K562 (cell line): ENCODE results near the gene TARS3. TPM values are rescaled to one million over a fixed set of nuclear protein-coding genes. Genes with fewer than 3 reads are reported as not detected.

Experiments
- ATAC-seq: fragments of 200-7000 bp; cut with Tn5 transposase; 3 replicates; pipeline ENCODE4 v1.9.1; 2020; ENCODE audit warnings: moderate library complexity
- BruUV-seq: library from RNA; stranded (reverse); fragments of 400-500 nt; replicated peaks from 2 replicates; lab custom pipeline; 2021; lab: Mats Ljungman, UMichigan
- CTCF ChIA-PET: fragments of 300-600 bp; formaldehyde crosslinking; extraction: SDS; loops from one replicate; lab custom pipeline; 2021; ENCODE audit warnings: low intra/inter-chr PET ratio; lab: Yijun Ruan, JAX
- POLR2A ChIA-PET: fragments of 300-600, 350-650 bp; sonication (Branson Sonifier 250); formaldehyde crosslinking; extraction: SDS; loops from one replicate; lab custom pipeline; 2021; ENCODE audit warnings: antibody characterized with exemption, inconsistent platforms; lab: Yijun Ruan, JAX
- DNase-seq, 4 experiments: peaks; one replicate each; pipeline versions ENCODE4 v3.0.0 to v3.0.0-alpha.2; 2011 to 2018; ENCODE audit warnings: low spot score in 3 of 4, mixed read lengths in 3 of 4; ENCODE audit errors: extremely low read depth in 1 of 4
- FAIRE-seq: peaks from 2 replicates; lab custom pipeline; 2011; peaks lifted over from hg19 to GRCh38; lab: Jason Lieb, UNC
- H2AFZ ChIP-seq: 2 replicates; pipeline ENCODE4 v1.6.0; 2011; ENCODE audit warnings: low read depth, low read length, control low read depth, inconsistent platforms
- H3K27ac ChIP-seq: fragments of 200-600 bp; 3 replicates; pipeline ENCODE4 v1.8.0; 2011; ENCODE audit warnings: low read depth, mild to moderate bottlenecking, control low read depth, inconsistent platforms, low read length, moderate library complexity, mixed read lengths; ENCODE audit errors: extremely low read depth
- H3K27me3 ChIP-seq, 2 experiments: fragments of 300-600 bp in 1 of 2; 2 replicates in 1 of 2; 3 replicates in 1 of 2; pipeline versions ENCODE4 v1.6.0 to v1.8.0; 2011; ENCODE audit warnings: inconsistent platforms in 2 of 2, low read length in 2 of 2, mild to moderate bottlenecking in 1 of 2, mixed read lengths in 1 of 2, moderate library complexity in 1 of 2; ENCODE audit not compliant: control insufficient read depth in 2 of 2, insufficient read depth in 2 of 2
- H3K36me3 ChIP-seq: fragments of 300-600 bp; 3 replicates; pipeline ENCODE4 v1.8.0; 2011; ENCODE audit warnings: mild to moderate bottlenecking, low read length, inconsistent platforms; ENCODE audit not compliant: control insufficient read depth, insufficient read depth
- H3K4me1 ChIP-seq, 2 experiments: fragments of 200-600 bp in 1 of 2; replicated peaks in 1 of 2; 2 replicates in 1 of 2; 3 replicates in 1 of 2; pipeline versions ENCODE4 v1.5.1 to v1.8.0; 2011; ENCODE audit warnings: inconsistent platforms in 2 of 2, low read length in 2 of 2, mild to moderate bottlenecking in 1 of 2, mixed read lengths in 1 of 2, moderate library complexity in 1 of 2; ENCODE audit not compliant: control insufficient read depth in 2 of 2, insufficient read depth in 2 of 2
- H3K4me2 ChIP-seq: 2 replicates; pipeline ENCODE4 v1.6.1; 2011; ENCODE audit warnings: low read length, control low read depth, inconsistent platforms, mixed read lengths; ENCODE audit not compliant: insufficient read depth
- H3K4me3 ChIP-seq: fragments of 200-600 bp; sonication (generic), shearing (Covaris generic); 2 replicates; pipeline ENCODE4 v1.5.1; 2016; ENCODE audit warnings: control low read depth, inconsistent platforms
- H3K79me2 ChIP-seq: fragments of 200-600 bp; 3 replicates; pipeline ENCODE4 v1.8.0; 2011; ENCODE audit warnings: low read length, inconsistent platforms; ENCODE audit not compliant: control insufficient read depth, insufficient read depth
- H3K9ac ChIP-seq, 2 experiments: 2 replicates each; pipeline versions ENCODE4 v1.6.0 to v1.6.1; 2011; ENCODE audit warnings: low read depth in 2 of 2, low read length in 2 of 2, control low read depth in 1 of 2, inconsistent platforms in 1 of 2, mild to moderate bottlenecking in 1 of 2, mixed read lengths in 1 of 2; ENCODE audit not compliant: insufficient read depth in 1 of 2
- H3K9me1 ChIP-seq: one replicate; pipeline ENCODE4 v1.6.0; 2011; ENCODE audit warnings: inconsistent platforms, mild to moderate bottlenecking, low read length, moderate library complexity; ENCODE audit not compliant: control insufficient read depth, insufficient read depth
- H3K9me3 ChIP-seq: replicated peaks from 2 replicates; pipeline ENCODE4 v1.5.1; 2011; ENCODE audit warnings: low read depth, low read length, inconsistent platforms; ENCODE audit not compliant: control insufficient read depth, insufficient read depth
- H4K20me1 ChIP-seq: replicated peaks from 2 replicates; pipeline ENCODE4 v1.6.1; 2011; ENCODE audit warnings: low read length, inconsistent platforms, mixed read lengths; ENCODE audit not compliant: control insufficient read depth, insufficient read depth
- DMBX1 ChIP-seq: fragments of 250-450 bp; sonication (Bioruptor Pico); IDR thresholded peaks from 2 replicates; pipeline ENCODE4 v1.8.0; 2022; ENCODE audit warnings: inconsistent platforms, mild to moderate bottlenecking, moderate library complexity, borderline replicate concordance
- KDM1A ChIP-seq, 2 experiments: fragments of 450-650 bp; IDR thresholded peaks; 2 replicates each; pipeline ENCODE4 v1.6.1; 2016; ENCODE audit warnings: mild to moderate bottlenecking in 2 of 2
- KLF13 ChIP-seq: fragments of 450-650 bp; IDR thresholded peaks from 2 replicates; pipeline ENCODE4 v1.6.1; 2016; ENCODE audit warnings: missing genetic modification characterization, low read depth, mild to moderate bottlenecking, missing compliant biosample characterization, moderate library complexity, borderline replicate concordance
- MCM2 ChIP-seq: fragments of 450-650 bp; IDR thresholded peaks from 2 replicates; pipeline ENCODE4 v1.6.1; 2017; ENCODE audit warnings: low read depth, mild to moderate bottlenecking
- RAD51 ChIP-seq: fragments of 450-650 bp; IDR thresholded peaks from 2 replicates; pipeline ENCODE4 v1.7.1; 2016; ENCODE audit warnings: low read depth, mild to moderate bottlenecking, borderline replicate concordance
- SMAD1 ChIP-seq: fragments of 150-350 bp; IDR thresholded peaks from 2 replicates; pipeline ENCODE4 v1.6.1; 2014; ENCODE audit warnings: low read length, low read depth; ENCODE audit not compliant: partially characterized antibody
- WGBS: fragments of 100-300 bp; shearing (Covaris generic); methylation state at CpG from one replicate; pipeline ENCODE4 v1.1.6; 2016; ENCODE audit warnings: low coverage, mixed read lengths; ENCODE audit not compliant: insufficient coverage; ENCODE audit errors: missing lambda C conversion rate; 5-methylcytosine and 5-hydroxymethylcytosine counted together
- in situ Hi-C: fragments of 300-500 bp; cut with MboI; formaldehyde crosslinking; loops from 4 replicates; pipeline ENCODE4 v1.15.0; 2018; ENCODE audit warnings: inconsistent platforms, mixed read lengths
- intact Hi-C: fragments of 100-400 bp; cut with micrococcal nuclease; formaldehyde crosslinking; loops from 2 replicates; pipeline ENCODE4 v1.14.2; 2022
- polyA plus RNA-seq, 8 experiments: library from polyadenylated mRNA; depleted of rRNA in 4 of 8; stranded (reverse) in 5 of 8; unstranded in 3 of 8; fragments of >200 nt; fragmentation: Nextera tagmentation in 2 of 8; fragmentation: Illumina TruSeq in 1 of 8; extraction: Ambion mirVana in 2 of 8; extraction: Trizol in 1 of 8; gene quantifications; 2 replicates each; pipeline versions ENCODE4 v1.2.1 to v1.2.3, GENCODE V29; 2011 to 2014; ENCODE audit warnings: inconsistent platforms in 1 of 8, missing spikeins in 1 of 8
- total RNA-seq, 7 experiments: library from RNA; depleted of rRNA in 6 of 7; stranded (reverse); fragments of >200 nt in 6 of 7; fragmentation: Illumina TruSeq in 2 of 7; extraction: Trizol in 2 of 7; gene quantifications; 2 replicates each; pipeline versions ENCODE4 v1.2.1 to v1.2.3, GENCODE V29; 2011 to 2021; ENCODE audit warnings: low replicate concordance in 1 of 7
- TF ChIP-seq, protein P1 (sequence below), 2 experiments: fragments of 450-650 bp; IDR thresholded peaks; 2 replicates each; pipeline ENCODE4 v1.6.1; 2016; ENCODE audit warnings: mild to moderate bottlenecking in 2 of 2, borderline replicate concordance in 1 of 2, low read depth in 1 of 2, moderate library complexity in 1 of 2

TARS3 gene
- total and polyA plus RNA-seq, 9 of the 15 experiments (the other 6 are each of a cell fraction or from before 2014, with no cell fraction given): 2.1 to 14.7 (median 9.8) TPM

GRCh38 chr15:101652786-101653430, 71.4 kb downstream of the TARS3 start:
- no peaks in the 10 kb centered on the region for H3K27me3 ChIP-seq
- ATAC-seq: peak; percentile 52
- ChIA-PET POLR2A (interaction anchor here (0.7 to 1.4 kb wide), 3 partner anchors 11 to 363 kb away, joined by 3 to 6 read pairs (median 3); no protein-coding TSS in a partner anchor), CTCF (interaction anchor here (0.6 to 0.8 kb wide), 2 partner anchors 47 to 352 kb away, joined by 3 to 4 read pairs; no protein-coding TSS in a partner anchor)
- H3K9me3 ChIP-seq: no peaks in the 10 kb centered on the region
- BruUV-seq: TSS peak; percentile 98
- intact Hi-C loops (loop anchor here (5.0 kb wide), 1 partner anchor 119 kb away; no protein-coding TSS in a partner anchor), in situ Hi-C loops (loop anchor here (5.0 kb wide), 1 partner anchor 361 kb away; no protein-coding TSS in a partner anchor)
- peak overlapping the region; percentile 96 for H2AFZ ChIP-seq
- H3K9me1 ChIP-seq: no peaks in the 10 kb centered on the region
- H3K27ac ChIP-seq: peak overlapping the region; percentile 90
- 8% methylated on average over 42 of the region's 42 CpGs for WGBS
- peak overlapping the region; percentile 86 for H3K4me2 ChIP-seq
- no peaks in the 10 kb centered on the region for H4K20me1 ChIP-seq
- FAIRE-seq: peak; percentile 37
- H3K9ac ChIP-seq: peak overlapping the region; percentile 83 to 97
- peaks cover 57% of the 10 kb centered on the region for H3K79me2 ChIP-seq
- H3K4me1 ChIP-seq: peaks cover 14 to 18% of the 10 kb centered on the region in 2 experiments
- H3K4me3 ChIP-seq: peak overlapping the region; percentile 81
- DNase-seq: peak; percentile 40 to 56 (median 52)
- peaks cover 40% of the 10 kb centered on the region for H3K36me3 ChIP-seq
- TF ChIP-seq, protein P1, sequence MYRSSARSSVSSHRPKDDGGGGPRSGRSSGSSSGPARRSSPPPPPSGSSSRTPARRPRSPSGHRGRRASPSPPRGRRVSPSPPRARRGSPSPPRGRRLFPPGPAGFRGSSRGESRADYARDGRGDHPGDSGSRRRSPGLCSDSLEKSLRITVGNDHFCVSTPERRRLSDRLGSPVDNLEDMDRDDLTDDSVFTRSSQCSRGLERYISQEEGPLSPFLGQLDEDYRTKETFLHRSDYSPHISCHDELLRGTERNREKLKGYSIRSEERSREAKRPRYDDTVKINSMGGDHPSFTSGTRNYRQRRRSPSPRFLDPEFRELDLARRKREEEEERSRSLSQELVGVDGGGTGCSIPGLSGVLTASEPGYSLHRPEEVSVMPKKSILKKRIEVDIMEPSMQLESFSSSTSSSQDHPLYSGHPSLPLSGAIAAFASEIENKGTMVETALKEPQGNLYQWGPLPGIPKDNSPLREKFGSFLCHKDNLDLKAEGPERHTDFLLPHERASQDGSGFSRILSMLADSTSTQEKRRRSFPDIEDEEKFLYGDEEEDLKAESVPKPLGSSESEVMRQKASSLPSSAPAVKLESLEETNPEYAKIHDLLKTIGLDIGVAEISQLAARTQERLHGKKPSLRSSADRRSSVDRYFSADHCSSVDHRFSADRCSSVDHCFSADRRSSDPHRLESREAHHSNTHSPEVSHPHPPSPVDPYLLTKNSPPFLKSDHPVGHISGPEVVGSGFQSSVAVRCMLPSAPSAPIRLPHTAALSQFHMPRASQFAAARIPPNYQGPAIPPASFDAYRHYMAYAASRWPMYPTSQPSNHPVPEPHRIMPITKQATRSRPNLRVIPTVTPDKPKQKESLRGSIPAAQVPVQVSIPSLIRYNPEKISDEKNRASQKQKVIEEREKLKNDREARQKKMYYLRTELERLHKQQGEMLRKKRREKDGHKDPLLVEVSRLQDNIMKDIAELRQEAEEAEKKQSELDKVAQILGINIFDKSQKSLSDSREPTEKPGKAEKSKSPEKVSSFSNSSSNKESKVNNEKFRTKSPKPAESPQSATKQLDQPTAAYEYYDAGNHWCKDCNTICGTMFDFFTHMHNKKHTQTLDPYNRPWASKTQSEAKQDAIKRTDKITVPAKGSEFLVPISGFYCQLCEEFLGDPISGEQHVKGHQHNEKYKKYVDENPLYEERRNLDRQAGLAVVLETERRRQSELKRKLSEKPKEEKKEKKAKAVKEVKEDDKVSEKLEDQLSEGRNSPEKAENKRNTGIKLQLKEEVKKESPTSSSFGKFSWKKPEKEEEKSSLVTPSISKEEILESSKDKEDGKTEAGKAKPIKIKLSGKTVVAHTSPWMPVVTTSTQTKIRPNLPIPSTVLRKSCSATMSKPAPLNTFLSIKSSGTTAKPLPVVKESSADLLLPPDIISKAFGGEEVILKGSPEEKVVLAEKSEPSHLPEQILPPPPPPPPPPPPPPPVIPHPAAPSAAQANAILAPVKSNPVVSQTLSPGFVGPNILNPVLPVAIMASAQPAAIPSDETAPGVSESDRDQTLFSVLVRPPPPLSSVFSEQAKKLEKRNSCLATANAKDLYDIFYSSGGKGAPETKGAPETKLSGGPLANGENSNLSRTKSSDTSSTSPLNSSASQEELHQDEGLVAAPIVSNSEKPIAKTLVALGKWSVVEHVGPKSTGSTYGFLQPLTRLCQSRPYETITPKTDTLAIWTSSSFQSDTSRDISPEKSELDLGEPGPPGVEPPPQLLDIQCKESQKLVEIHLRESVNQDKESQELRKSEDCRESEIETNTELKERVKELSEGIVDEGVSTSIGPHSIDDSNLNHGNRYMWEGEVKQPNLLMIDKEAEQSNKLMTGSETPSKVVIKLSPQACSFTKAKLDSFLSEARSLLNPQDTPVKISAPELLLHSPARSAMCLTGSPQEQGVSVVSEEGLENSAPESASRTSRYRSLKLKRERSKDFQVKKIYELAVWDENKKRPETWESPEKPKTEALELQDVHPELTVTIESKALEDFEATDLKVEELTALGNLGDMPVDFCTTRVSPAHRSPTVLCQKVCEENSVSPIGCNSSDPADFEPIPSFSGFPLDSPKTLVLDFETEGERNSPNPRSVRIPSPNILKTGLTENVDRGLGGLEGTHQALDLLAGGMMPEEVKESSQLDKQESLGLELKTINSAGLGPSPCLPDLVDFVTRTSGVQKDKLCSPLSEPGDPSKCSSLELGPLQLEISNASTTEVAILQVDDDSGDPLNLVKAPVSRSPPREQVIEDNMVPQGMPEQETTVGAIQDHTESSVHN (IDR thresholded peaks at IDR 0.05; ENCODE audit: borderline replicate concordance in 1 of 2, low read depth in 1 of 2): peak in 1 of 2 experiments; percentile 28; a peak in 1 of 4 replicates
- TF ChIP-seq KLF13 (tag) (no peak), SMAD1 (no peak), KDM1A (IDR thresholded peaks at IDR 0.05) (peak; percentile 44 to 68; a peak in 2 of 4 replicates), RAD51 (0 out of 2 replicates have a peak, but pooled peaks have one; percentile 28), MCM2 (no peak), DMBX1 (CRISPR knock-in tag) (no peak)
